WTC11 (cell line): ENCODE results near the gene ARMC2.

Experiments used
- ATF2 ChIP-seq: sonication (generic); formaldehyde crosslinking; IDR thresholded peaks from 2 replicates; pipeline ENCODE4 v1.8.1; 2022; ENCODE audit warnings: low read depth, missing genetic modification reagents, borderline replicate concordance
- ATF6 ChIP-seq: sonication (generic); formaldehyde crosslinking; IDR thresholded peaks from 2 replicates; pipeline ENCODE4 v1.8.1; 2023; ENCODE audit warnings: mild to moderate bottlenecking, missing genetic modification reagents
- CTCF ChIP-seq: fragments of 200-600 bp; IDR thresholded peaks from 2 replicates; pipeline ENCODE4 v1.8.0; 2022; ENCODE audit warnings: antibody characterized with exemption
- ESRRA ChIP-seq: sonication (generic); formaldehyde crosslinking; IDR thresholded peaks from 2 replicates; pipeline ENCODE4 v1.8.1; 2022; ENCODE audit warnings: mild to moderate bottlenecking, missing genetic modification reagents, borderline replicate concordance
- FOXP1 ChIP-seq: sonication (generic); formaldehyde crosslinking; IDR thresholded peaks from 2 replicates; pipeline ENCODE4 v1.8.0; 2022; ENCODE audit warnings: missing genetic modification reagents, mild to moderate bottlenecking, moderate library complexity, borderline replicate concordance
- GABPB1 ChIP-seq: sonication (generic); formaldehyde crosslinking; IDR thresholded peaks from 2 replicates; pipeline ENCODE4 v1.8.1; 2023; ENCODE audit warnings: mild to moderate bottlenecking, missing genetic modification reagents
- IRF2 ChIP-seq: sonication (generic); formaldehyde crosslinking; IDR thresholded peaks from 2 replicates; pipeline ENCODE4 v1.8.0; 2022; ENCODE audit warnings: low read depth, missing genetic modification reagents, borderline replicate concordance
- KAT7 ChIP-seq: sonication (generic); formaldehyde crosslinking; IDR thresholded peaks from 2 replicates; pipeline ENCODE4 v1.8.1; 2023; ENCODE audit warnings: missing genetic modification reagents, mild to moderate bottlenecking, borderline replicate concordance
- NR2C2 ChIP-seq: sonication (generic); formaldehyde crosslinking; IDR thresholded peaks from 2 replicates; pipeline ENCODE4 v1.8.0; 2022; ENCODE audit warnings: mild to moderate bottlenecking, missing genetic modification reagents
- TEAD4 ChIP-seq: sonication (generic); formaldehyde crosslinking; IDR thresholded peaks from 2 replicates; pipeline ENCODE4 v1.8.0; 2022; ENCODE audit warnings: mild to moderate bottlenecking, missing genetic modification reagents
- USF1 ChIP-seq: sonication (generic); formaldehyde crosslinking; IDR thresholded peaks from 2 replicates; pipeline ENCODE4 v1.8.0; 2022; ENCODE audit warnings: mild to moderate bottlenecking, missing genetic modification reagents
- ZNF263 ChIP-seq: sonication (generic); formaldehyde crosslinking; IDR thresholded peaks from 2 replicates; pipeline ENCODE4 v1.8.1; 2022; ENCODE audit warnings: low read depth, mild to moderate bottlenecking, moderate library complexity, missing genetic modification reagents

- no peak for TF ChIP-seq CTCF
- no peak for TF ChIP-seq USF1 (CRISPR knock-in tag)
- no peak for TF ChIP-seq KAT7 (CRISPR knock-in tag)
- TF ChIP-seq IRF2 (CRISPR knock-in tag), result no peak
- no peak for TF ChIP-seq GABPB1 (CRISPR knock-in tag)
- TF ChIP-seq ATF6 (CRISPR knock-in tag), result no peak
- TF ChIP-seq ESRRA, result no peak
- TF ChIP-seq ATF2 (CRISPR knock-in tag), result no peak
- TF ChIP-seq NR2C2 (CRISPR knock-in tag), result no peak
- no peak for TF ChIP-seq TEAD4 (CRISPR knock-in tag)
- no peak for TF ChIP-seq FOXP1
- no peak for TF ChIP-seq ZNF263 (CRISPR knock-in tag)
Observed at GRCh38 chr6:108839083-108839642, 9.1 kb upstream of the ARMC2 start.
